NT2/D1 (cell line): ENCODE measurements around the gene PROSER3.
"Not testable (repeated sequence)": the region's sequence is repeated elsewhere in the genome, so short reads cannot be mapped to it uniquely, and the experiment has no call there.

Source experiments
- DNase-seq: peaks from one replicate; pipeline ENCODE4 v3.0.0-alpha.2; 2011; ENCODE audit warnings: low read depth, low spot score
- H3K27me3 ChIP-seq: 2 replicates; pipeline ENCODE4 v1.6.0; 2011; ENCODE audit warnings: mild to moderate bottlenecking; ENCODE audit not compliant: insufficient read length, insufficient read depth
- H3K36me3 ChIP-seq: 2 replicates; pipeline ENCODE4 v1.6.1; 2011; ENCODE audit warnings: mild to moderate bottlenecking, low read length, mixed read lengths; ENCODE audit not compliant: insufficient read depth, insufficient read length
- H3K4me1 ChIP-seq: 2 replicates; pipeline ENCODE4 v1.5.1; 2011; ENCODE audit not compliant: insufficient read depth, insufficient read length
- H3K4me3 ChIP-seq: 2 replicates; pipeline ENCODE4 v1.5.1; 2011; ENCODE audit warnings: low read depth; ENCODE audit not compliant: insufficient read length
- H3K9ac ChIP-seq: 2 replicates; pipeline ENCODE4 v1.6.0; 2011; ENCODE audit warnings: low read depth; ENCODE audit not compliant: insufficient read length
- H3K9me3 ChIP-seq: 2 replicates; pipeline ENCODE4 v1.5.1; 2011; ENCODE audit warnings: mild to moderate bottlenecking, low read length; ENCODE audit not compliant: insufficient read depth
- SUZ12 ChIP-seq: IDR thresholded peaks from 2 replicates; pipeline ENCODE4 v1.6.1; 2011; ENCODE audit not compliant: insufficient read length, insufficient read depth; ENCODE audit errors: extremely low read depth
- YY1 ChIP-seq: IDR thresholded peaks from 2 replicates; pipeline ENCODE4 v1.6.1; 2011; ENCODE audit not compliant: insufficient read length, insufficient read depth
- ZNF274 ChIP-seq: IDR thresholded peaks from 2 replicates; pipeline ENCODE4 v1.6.1; 2011; ENCODE audit warnings: mild to moderate bottlenecking, low read depth, low read length

Gene PROSER3

GRCh38 chr19:35760711-35761349 lies 2.9 kb downstream of the PROSER3 start:
- Histone ChIP-seq H3K36me3 (peaks cover 50% of the 10 kb centered on the region), H3K27me3 (no peaks in the 10 kb centered on the region), H3K9ac (no peak overlapping the region), H3K9me3 (no peaks in the 10 kb centered on the region), H3K4me3 (no peak overlapping the region), H3K4me1 (peaks cover 4% of the 10 kb centered on the region)
- TF ChIP-seq ZNF274 (no peak), YY1 (no peak), SUZ12 (no peak)
- DNase-seq: no peak

- DNase-seq: no peak
- H3K27me3 ChIP-seq: no peaks in the 10 kb centered on the region
- no peaks in the 10 kb centered on the region for H3K9me3 ChIP-seq
- H3K9ac ChIP-seq: no peak overlapping the region
- H3K4me1 ChIP-seq: peaks cover 8% of the 10 kb centered on the region
- TF ChIP-seq SUZ12 (no peak), ZNF274 (no peak), YY1 (no peak)
- peaks cover 54% of the 10 kb centered on the region for H3K36me3 ChIP-seq
- H3K4me3 ChIP-seq: no peak overlapping the region
Observed at GRCh38 chr19:35764432-35765315, 6.7 kb downstream of the PROSER3 start.

GRCh38 chr19:35766571-35767104 lies 8.7 kb downstream of the PROSER3 start:
- Histone ChIP-seq H3K4me3 (no peak overlapping the region), H3K27me3 (no peaks in the 10 kb centered on the region), H3K36me3 (peaks cover 39% of the 10 kb centered on the region), H3K9me3 (no peaks in the 10 kb centered on the region), H3K4me1 (peaks cover 6% of the 10 kb centered on the region), H3K9ac (no peak overlapping the region)
- DNase-seq: no peak
- TF ChIP-seq ZNF274 (no peak), SUZ12 (no peak), YY1 (no peak)

- no peak for DNase-seq
- Histone ChIP-seq H3K4me3 (no peak overlapping the region), H3K27me3 (no peaks in the 10 kb centered on the region), H3K4me1 (peaks cover 6% of the 10 kb centered on the region), H3K9ac (peak overlapping the region; percentile 56), H3K9me3 (no peaks in the 10 kb centered on the region), H3K36me3 (peaks cover 31% of the 10 kb centered on the region)
- TF ChIP-seq YY1 (no peak), ZNF274 (no peak), SUZ12 (no peak)
Observed at GRCh38 chr19:35767288-35768081, 9.5 kb downstream of the PROSER3 start.

GRCh38 chr19:35768082-35768421 lies 10.1 kb downstream of the PROSER3 start:
- Histone ChIP-seq H3K9ac (peak overlapping the region; percentile 32), H3K27me3 (no peaks in the 10 kb centered on the region), H3K36me3 (peaks cover 28% of the 10 kb centered on the region), H3K9me3 (no peaks in the 10 kb centered on the region), H3K4me1 (peaks cover 6% of the 10 kb centered on the region), H3K4me3 (no peak overlapping the region)
- DNase-seq: no peak
- no peak for TF ChIP-seq SUZ12
- no peak for TF ChIP-seq ZNF274
- no peak for TF ChIP-seq YY1

- not testable (repeated sequence) for H3K9ac ChIP-seq, DNase-seq, H3K4me3 ChIP-seq, H3K9me3 ChIP-seq
- Histone ChIP-seq H3K4me1 (peaks cover 16% of the 10 kb centered on the region), H3K27me3 (peaks cover 13% of the 10 kb centered on the region), H3K36me3 (peaks cover 12% of the 10 kb centered on the region)
Observed at GRCh38 chr19:35772362-35772761, 14.4 kb downstream of the PROSER3 start.
